UCSD-AML1 (cell line): Measurements from ENCODE around the gene ARHGAP18.

Experiments used
- DNase-seq: peaks from one replicate; lab custom pipeline; 2025; ENCODE audit not compliant: unreplicated experiment; lab: John Stamatoyannopoulos, UW

The ARHGAP18 gene

GRCh38 chr6:129672341-129672682 lies 37.7 kb downstream of the ARHGAP18 start:
- no peak for DNase-seq

GRCh38 chr6:129671442-129672340 lies 38.3 kb downstream of the ARHGAP18 start:
- DNase-seq = no peak

- DNase-seq = no peak
Measured at GRCh38 chr6:129670634-129671033, 39.3 kb downstream of the ARHGAP18 start.

GRCh38 chr6:129667621-129668020 lies 42.4 kb downstream of the ARHGAP18 start:
- no peak for DNase-seq

- no peak for DNase-seq
Measured at GRCh38 chr6:129667034-129667433, 42.9 kb downstream of the ARHGAP18 start.

- DNase-seq = no peak
Measured at GRCh38 chr6:129665555-129665954, 44.4 kb downstream of the ARHGAP18 start.

GRCh38 chr6:129663531-129663930 lies 46.4 kb downstream of the ARHGAP18 start:
- no peak for DNase-seq

GRCh38 chr6:129662980-129663431 lies 47.0 kb downstream of the ARHGAP18 start:
- DNase-seq = no peak

GRCh38 chr6:129662406-129662766 lies 47.6 kb downstream of the ARHGAP18 start:
- no peak for DNase-seq

- no peak for DNase-seq
Measured at GRCh38 chr6:129661536-129662405, 48.2 kb downstream of the ARHGAP18 start.

- DNase-seq = no peak
Measured at GRCh38 chr6:129660346-129660676, 49.7 kb downstream of the ARHGAP18 start.

GRCh38 chr6:129659590-129660345 lies 50.2 kb downstream of the ARHGAP18 start:
- no peak for DNase-seq

GRCh38 chr6:129659167-129659566 lies 50.8 kb downstream of the ARHGAP18 start:
- DNase-seq = no peak

- no peak for DNase-seq
Measured at GRCh38 chr6:129657483-129657882, 52.5 kb downstream of the ARHGAP18 start.

GRCh38 chr6:129655334-129655733 lies 54.6 kb downstream of the ARHGAP18 start:
- DNase-seq = no peak

- no peak for DNase-seq
Measured at GRCh38 chr6:129653746-129654145, 56.2 kb downstream of the ARHGAP18 start.

- no peak for DNase-seq
Measured at GRCh38 chr6:129653229-129653628, 56.7 kb downstream of the ARHGAP18 start.

GRCh38 chr6:129651291-129651691 lies 58.7 kb downstream of the ARHGAP18 start:
- DNase-seq = no peak

GRCh38 chr6:129648819-129649491 lies 61.0 kb downstream of the ARHGAP18 start:
- DNase-seq = no peak

- DNase-seq = no peak
Measured at GRCh38 chr6:129647044-129647443, 62.9 kb downstream of the ARHGAP18 start.

GRCh38 chr6:129646642-129647041 lies 63.3 kb downstream of the ARHGAP18 start:
- DNase-seq = no peak
